ENCODE measurements around the gene COL8A1.

The COL8A1 gene

DNA sequence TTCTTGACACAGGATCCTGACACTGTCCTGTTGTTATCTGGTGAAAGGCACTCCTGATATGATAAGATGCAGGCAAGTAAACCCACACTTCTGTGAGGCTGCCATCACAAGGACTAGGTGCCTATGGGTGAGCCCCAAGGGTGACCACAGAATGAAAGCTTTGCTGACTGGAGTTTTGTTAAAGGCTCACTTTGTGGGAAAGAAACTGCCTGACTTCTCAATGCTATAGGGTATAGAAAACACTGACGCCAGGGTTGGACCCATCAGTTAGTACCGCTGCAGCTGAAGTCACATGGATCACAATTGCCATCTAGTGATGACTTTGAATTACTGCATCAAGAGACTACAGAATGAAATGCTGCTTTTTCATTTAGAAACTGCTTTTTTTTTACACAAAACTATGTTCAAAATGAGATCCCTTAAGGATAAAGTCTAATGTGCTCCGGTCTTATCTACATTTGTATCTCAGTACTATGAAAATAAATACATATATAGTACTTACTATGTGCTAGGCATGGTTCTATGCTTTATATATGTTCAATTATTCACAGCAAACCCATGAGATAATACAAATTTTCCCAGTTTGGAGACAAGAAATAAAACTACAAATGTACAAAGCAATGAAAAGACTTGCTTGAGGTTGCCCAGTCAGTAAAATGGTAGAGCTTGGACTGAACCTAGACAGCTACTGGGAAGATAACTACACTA lies 115.0 kb downstream of the COL8A1 start:
- no peak overlapping the region for H3K9ac ChIP-seq (ENCODE audit: low read depth, low read length)
- H3K27ac ChIP-seq (ENCODE audit: low read length) = no peak overlapping the region
- no peaks in the 10 kb centered on the region for H3K36me3 ChIP-seq (ENCODE audit: insufficient read depth, low read depth, low read length)
- H3K9me3 ChIP-seq (ENCODE audit: insufficient read depth, low read depth, low read length) = no peaks in the 10 kb centered on the region
- no peak overlapping the region for H3K4me3 ChIP-seq (ENCODE audit: low read length)
- no peaks in the 10 kb centered on the region for H3K27me3 ChIP-seq (ENCODE audit: insufficient read depth, low read length)
- H3K4me1 ChIP-seq (ENCODE audit: insufficient read depth, low read length) = no peaks in the 10 kb centered on the region

DNA sequence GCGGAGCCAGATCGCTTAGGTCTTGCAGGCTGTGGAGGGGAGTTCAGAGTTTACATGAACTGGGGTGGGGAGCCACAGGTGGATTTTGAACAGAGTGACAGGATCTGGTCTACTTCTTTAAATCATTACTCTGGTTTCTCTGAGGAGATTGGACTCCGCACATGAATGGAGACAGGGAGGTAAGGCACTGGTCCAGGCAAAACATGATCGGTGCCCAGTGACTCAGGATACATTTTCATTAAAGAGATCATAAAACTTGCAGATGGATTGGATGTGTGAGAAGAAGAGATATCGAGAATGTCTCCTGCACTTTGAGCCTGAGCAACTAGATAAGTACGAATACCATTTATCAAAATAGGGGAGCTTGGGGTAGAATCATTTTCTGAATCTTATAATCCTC lies 117.4 kb downstream of the COL8A1 start:
- Histone ChIP-seq H3K9ac (ENCODE audit: low read depth, low read length) (no peak overlapping the region), H3K27me3 (ENCODE audit: insufficient read depth, low read length) (no peaks in the 10 kb centered on the region), H3K27ac (ENCODE audit: low read length) (no peak overlapping the region), H3K9me3 (ENCODE audit: insufficient read depth, low read depth, low read length) (no peaks in the 10 kb centered on the region), H3K36me3 (ENCODE audit: insufficient read depth, low read depth, low read length) (no peaks in the 10 kb centered on the region), H3K4me3 (ENCODE audit: low read length) (no peak overlapping the region), H3K4me1 (ENCODE audit: insufficient read depth, low read length) (no peaks in the 10 kb centered on the region)

DNA sequence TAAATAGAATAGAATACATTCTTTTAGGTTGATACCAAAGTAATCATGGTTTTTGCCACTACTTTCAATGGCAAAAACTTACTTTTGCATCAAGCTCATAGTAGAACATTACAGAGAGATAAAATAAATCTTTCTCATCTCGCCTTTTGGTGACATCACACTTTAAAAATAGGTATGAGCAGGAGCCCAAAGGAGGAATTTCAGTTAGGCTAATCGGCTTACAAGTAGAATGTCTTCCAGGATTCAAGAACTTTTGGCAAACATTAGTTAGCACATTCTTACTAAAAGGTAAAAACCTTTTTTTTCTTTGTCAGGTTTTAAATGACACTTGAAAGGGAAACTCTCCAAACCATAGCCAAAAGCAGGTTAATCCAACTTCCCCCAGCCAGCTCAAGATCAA lies 119.6 kb downstream of the COL8A1 start:
- Histone ChIP-seq H3K27ac (ENCODE audit: low read length) (no peak overlapping the region), H3K4me3 (ENCODE audit: low read length) (no peak overlapping the region), H3K9ac (ENCODE audit: low read depth, low read length) (no peak overlapping the region), H3K27me3 (ENCODE audit: insufficient read depth, low read length) (no peaks in the 10 kb centered on the region), H3K36me3 (ENCODE audit: insufficient read depth, low read depth, low read length) (no peaks in the 10 kb centered on the region), H3K4me1 (ENCODE audit: insufficient read depth, low read length) (no peaks in the 10 kb centered on the region), H3K9me3 (ENCODE audit: insufficient read depth, low read depth, low read length) (no peaks in the 10 kb centered on the region)

DNA sequence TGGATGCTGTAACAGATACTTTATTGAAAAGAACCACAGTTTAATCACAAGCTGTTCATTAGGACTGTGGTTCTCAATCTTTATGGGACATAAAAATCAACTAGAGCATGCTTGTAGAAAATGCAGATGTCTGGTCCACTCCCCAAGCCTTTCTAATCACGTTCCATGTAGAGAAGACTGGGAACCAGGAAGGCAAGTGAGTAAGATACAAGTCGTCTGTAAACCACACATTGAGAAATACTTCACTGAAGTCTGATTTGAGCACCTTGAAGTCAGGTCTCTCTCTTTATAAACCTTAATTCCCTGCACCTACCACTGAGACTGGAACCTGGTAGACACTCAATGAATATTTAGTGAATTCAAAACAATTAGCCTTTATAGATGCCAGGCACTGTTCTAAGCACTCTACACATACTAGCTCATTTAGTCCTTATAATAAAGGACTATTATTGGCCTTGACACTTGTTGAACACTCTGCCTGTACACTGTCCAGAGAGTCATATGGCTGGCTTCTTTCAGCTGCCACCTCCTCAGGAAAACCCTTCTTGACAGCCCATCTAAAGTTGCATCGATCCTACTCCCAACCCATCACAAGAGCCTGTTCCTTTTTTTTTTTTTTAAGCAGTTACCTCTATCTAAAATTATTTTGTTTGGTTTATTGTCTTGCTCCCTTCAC lies 120.2 kb downstream of the COL8A1 start:
- Histone ChIP-seq H3K9ac (ENCODE audit: low read depth, low read length) (no peak overlapping the region), H3K4me1 (ENCODE audit: insufficient read depth, low read length) (no peaks in the 10 kb centered on the region), H3K4me3 (ENCODE audit: low read length) (no peak overlapping the region), H3K27me3 (ENCODE audit: insufficient read depth, low read length) (no peaks in the 10 kb centered on the region), H3K27ac (ENCODE audit: low read length) (no peak overlapping the region), H3K36me3 (ENCODE audit: insufficient read depth, low read depth, low read length) (no peaks in the 10 kb centered on the region), H3K9me3 (ENCODE audit: insufficient read depth, low read depth, low read length) (no peaks in the 10 kb centered on the region)

DNA sequence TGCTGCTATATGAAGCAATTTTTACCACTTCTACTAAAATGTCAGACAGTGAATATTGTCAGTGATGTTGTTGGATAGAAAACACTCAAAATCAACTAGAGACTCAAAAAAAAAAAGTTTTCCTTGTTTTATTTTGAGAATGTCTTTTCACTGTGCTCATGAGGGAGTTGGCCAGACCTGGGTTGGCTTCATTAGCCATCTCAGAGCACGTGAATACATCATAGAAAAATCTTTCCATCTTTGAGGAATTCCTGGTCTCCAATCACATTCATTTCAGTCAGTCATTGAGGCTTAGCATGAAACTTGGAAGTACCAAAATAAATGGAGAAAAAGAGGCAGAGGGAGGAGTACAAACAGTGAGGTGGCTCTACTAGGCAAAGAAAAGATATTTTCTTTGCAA lies 121.6 kb downstream of the COL8A1 start:
- Histone ChIP-seq H3K4me3 (ENCODE audit: low read length) (no peak overlapping the region), H3K36me3 (ENCODE audit: insufficient read depth, low read depth, low read length) (no peaks in the 10 kb centered on the region), H3K27me3 (ENCODE audit: insufficient read depth, low read length) (no peaks in the 10 kb centered on the region), H3K9ac (ENCODE audit: low read depth, low read length) (no peak overlapping the region), H3K9me3 (ENCODE audit: insufficient read depth, low read depth, low read length) (no peaks in the 10 kb centered on the region), H3K4me1 (ENCODE audit: insufficient read depth, low read length) (peaks cover under 1% of the 10 kb centered on the region; the same call in 1 of the 2 replicates), H3K27ac (ENCODE audit: low read length) (no peak overlapping the region)

DNA sequence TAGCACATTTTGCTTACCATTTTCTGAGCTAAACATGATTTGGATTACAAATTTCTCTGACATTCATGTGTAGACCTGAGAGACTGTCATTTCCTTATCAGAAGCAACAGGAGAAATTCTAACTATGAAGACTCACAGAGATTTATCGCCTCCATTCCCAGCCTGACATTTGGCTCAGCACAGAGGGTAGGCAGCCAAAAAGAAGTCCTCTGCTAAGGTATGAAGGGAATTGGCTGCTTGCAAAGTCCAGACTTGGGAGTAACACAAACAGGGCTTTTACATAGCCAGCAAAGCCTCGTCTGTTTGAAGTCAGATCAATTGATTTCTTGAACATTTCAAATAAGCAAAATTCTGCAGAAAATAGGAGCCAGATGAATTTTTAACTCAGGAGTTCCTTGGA lies 122.2 kb downstream of the COL8A1 start:
- H3K9ac ChIP-seq (ENCODE audit: low read depth, low read length) = no peak overlapping the region
- no peaks in the 10 kb centered on the region for H3K27me3 ChIP-seq (ENCODE audit: insufficient read depth, low read length)
- no peaks in the 10 kb centered on the region for H3K36me3 ChIP-seq (ENCODE audit: insufficient read depth, low read depth, low read length)
- H3K9me3 ChIP-seq (ENCODE audit: insufficient read depth, low read depth, low read length) = no peaks in the 10 kb centered on the region
- no peak overlapping the region for H3K4me3 ChIP-seq (ENCODE audit: low read length)
- H3K27ac ChIP-seq (ENCODE audit: low read length) = no peak overlapping the region
- peaks cover 6% of the 10 kb centered on the region; the same call in 1 of the 2 replicates for H3K4me1 ChIP-seq (ENCODE audit: insufficient read depth, low read length)

- H3K4me3 ChIP-seq (ENCODE audit: low read length) = no peak overlapping the region
- H3K9ac ChIP-seq (ENCODE audit: low read depth, low read length) = no peak overlapping the region
- no peaks in the 10 kb centered on the region for H3K36me3 ChIP-seq (ENCODE audit: insufficient read depth, low read depth, low read length)
- peaks cover 6% of the 10 kb centered on the region; the same call in 1 of the 2 replicates for H3K4me1 ChIP-seq (ENCODE audit: insufficient read depth, low read length)
- no peaks in the 10 kb centered on the region for H3K9me3 ChIP-seq (ENCODE audit: insufficient read depth, low read depth, low read length)
- H3K27ac ChIP-seq (ENCODE audit: low read length) = no peak overlapping the region
- no peaks in the 10 kb centered on the region for H3K27me3 ChIP-seq (ENCODE audit: insufficient read depth, low read length)
These were observed 123.2 kb downstream of the COL8A1 start for GRCh38 chr3:99761415-99762165.

DNA sequence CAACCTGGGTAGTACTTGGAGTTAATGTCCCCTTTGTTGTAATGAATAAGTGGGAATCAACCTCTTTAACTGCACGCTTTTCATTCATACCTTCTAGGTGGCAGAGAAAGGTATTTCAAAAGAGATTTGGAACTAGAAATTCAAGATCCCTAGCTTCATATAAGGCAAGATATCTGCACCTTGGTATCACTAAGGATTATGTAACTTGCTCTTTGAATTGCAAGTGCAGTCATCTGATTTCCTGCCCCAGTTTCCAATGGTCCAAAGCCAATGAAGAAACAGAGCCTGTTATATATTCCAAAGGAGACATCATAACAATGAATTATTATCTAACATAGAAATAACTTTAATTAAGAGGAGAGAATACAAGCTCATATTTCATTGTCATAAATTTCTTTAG lies 124.5 kb downstream of the COL8A1 start:
- H3K36me3 ChIP-seq (ENCODE audit: insufficient read depth, low read depth, low read length) = no peaks in the 10 kb centered on the region
- no peaks in the 10 kb centered on the region for H3K9me3 ChIP-seq (ENCODE audit: insufficient read depth, low read depth, low read length)
- H3K27ac ChIP-seq (ENCODE audit: low read length) = no peak overlapping the region
- peaks cover 6% of the 10 kb centered on the region; the same call in 1 of the 2 replicates for H3K4me1 ChIP-seq (ENCODE audit: insufficient read depth, low read length)
- no peak overlapping the region for H3K4me3 ChIP-seq (ENCODE audit: low read length)
- no peak overlapping the region for H3K9ac ChIP-seq (ENCODE audit: low read depth, low read length)
- H3K27me3 ChIP-seq (ENCODE audit: insufficient read depth, low read length) = no peaks in the 10 kb centered on the region

- H3K27me3 ChIP-seq (ENCODE audit: insufficient read depth, low read length) = no peaks in the 10 kb centered on the region
- no peak overlapping the region for H3K27ac ChIP-seq (ENCODE audit: low read length)
- H3K9ac ChIP-seq (ENCODE audit: low read depth, low read length) = no peak overlapping the region
- no peaks in the 10 kb centered on the region for H3K36me3 ChIP-seq (ENCODE audit: insufficient read depth, low read depth, low read length)
- H3K4me3 ChIP-seq (ENCODE audit: low read length) = no peak overlapping the region
- no peaks in the 10 kb centered on the region for H3K9me3 ChIP-seq (ENCODE audit: insufficient read depth, low read depth, low read length)
- H3K4me1 ChIP-seq (ENCODE audit: insufficient read depth, low read length) = peaks cover 6% of the 10 kb centered on the region; the same call in 1 of the 2 replicates
These were observed 126.0 kb downstream of the COL8A1 start for GRCh38 chr3:99764377-99764776.

- no peak overlapping the region for H3K4me3 ChIP-seq (ENCODE audit: low read length)
- no peaks in the 10 kb centered on the region for H3K36me3 ChIP-seq (ENCODE audit: insufficient read depth, low read depth, low read length)
- H3K27me3 ChIP-seq (ENCODE audit: insufficient read depth, low read length) = no peaks in the 10 kb centered on the region
- H3K9me3 ChIP-seq (ENCODE audit: insufficient read depth, low read depth, low read length) = no peaks in the 10 kb centered on the region
- peaks cover 6% of the 10 kb centered on the region; the same call in 1 of the 2 replicates for H3K4me1 ChIP-seq (ENCODE audit: insufficient read depth, low read length)
- H3K27ac ChIP-seq (ENCODE audit: low read length) = no peak overlapping the region
- H3K9ac ChIP-seq (ENCODE audit: low read depth, low read length) = no peak overlapping the region
These were observed 126.9 kb downstream of the COL8A1 start for GRCh38 chr3:99765042-99765942.

GRCh38 chr3:99767291-99767690 lies 128.9 kb downstream of the COL8A1 start:
- Histone ChIP-seq H3K9ac (ENCODE audit: low read depth, low read length) (no peak overlapping the region), H3K27me3 (ENCODE audit: insufficient read depth, low read length) (no peaks in the 10 kb centered on the region)

More at GRCh38 chr3:99767291-99767690, 128.9 kb downstream of the COL8A1 start:
- Histone ChIP-seq H3K4me1 (ENCODE audit: insufficient read depth, low read length) (peaks cover 6% of the 10 kb centered on the region; the same call in 1 of the 2 replicates), H3K36me3 (ENCODE audit: insufficient read depth, low read depth, low read length) (no peaks in the 10 kb centered on the region), H3K9me3 (ENCODE audit: insufficient read depth, low read depth, low read length) (no peaks in the 10 kb centered on the region), H3K27ac (ENCODE audit: low read length) (no peak overlapping the region), H3K4me3 (ENCODE audit: low read length) (no peak overlapping the region)
